HG03432 (cell line): Measurements from ENCODE around the gene FAAP20.
"Not testable (repeated sequence)": the region's sequence is repeated elsewhere in the genome, so short reads cannot be mapped to it uniquely, and the experiment has no call there.

ENCODE experiments used
- ATAC-seq: cut with Tn5 transposase; IDR thresholded peaks from one replicate; pipeline ENCODE4 v1.9.1; 2021; ENCODE audit warnings: mild to moderate bottlenecking, moderate library complexity; ENCODE audit not compliant: unreplicated experiment

The FAAP20 gene

GRCh38 chr1:2163205-2163604 lies 31.4 kb downstream of the FAAP20 start:
- ATAC-seq: no peak

GRCh38 chr1:2160451-2161300 lies 33.9 kb downstream of the FAAP20 start:
- no peak for ATAC-seq

- no peak for ATAC-seq
Observed at GRCh38 chr1:2159124-2159523, 35.4 kb downstream of the FAAP20 start.

- ATAC-seq: no peak
Observed at GRCh38 chr1:2158272-2158671, 36.3 kb downstream of the FAAP20 start.

GRCh38 chr1:2157856-2158255 lies 36.7 kb downstream of the FAAP20 start:
- no peak for ATAC-seq

- no peak for ATAC-seq
Observed at GRCh38 chr1:2156866-2157265, 37.7 kb downstream of the FAAP20 start.

GRCh38 chr1:2155788-2156187 lies 38.8 kb downstream of the FAAP20 start:
- no peak for ATAC-seq

- ATAC-seq: no peak
Observed at GRCh38 chr1:2155147-2155598, 39.4 kb downstream of the FAAP20 start.

GRCh38 chr1:2154022-2154421 lies 40.5 kb downstream of the FAAP20 start:
- ATAC-seq: no peak

GRCh38 chr1:2152954-2153353 lies 41.6 kb downstream of the FAAP20 start:
- no peak for ATAC-seq

GRCh38 chr1:2151911-2152310 lies 42.7 kb downstream of the FAAP20 start:
- no peak for ATAC-seq

- ATAC-seq: no peak
Observed at GRCh38 chr1:2151252-2151651, 43.3 kb downstream of the FAAP20 start.

GRCh38 chr1:2150801-2151200 lies 43.8 kb downstream of the FAAP20 start:
- ATAC-seq: no peak

GRCh38 chr1:2148691-2149090 lies 45.9 kb downstream of the FAAP20 start:
- no peak for ATAC-seq

- not testable (repeated sequence) for ATAC-seq
Observed at GRCh38 chr1:2147869-2148268, 46.7 kb downstream of the FAAP20 start.

GRCh38 chr1:2146836-2147517 lies 47.6 kb downstream of the FAAP20 start:
- no peak for ATAC-seq

GRCh38 chr1:2145946-2146835 lies 48.4 kb downstream of the FAAP20 start:
- ATAC-seq: no peak

- ATAC-seq: no peak
Observed at GRCh38 chr1:2144501-2145090, 50.0 kb downstream of the FAAP20 start.

GRCh38 chr1:2143814-2144500 lies 50.6 kb downstream of the FAAP20 start:
- no peak for ATAC-seq

GRCh38 chr1:2141025-2141424 lies 53.5 kb downstream of the FAAP20 start:
- no peak for ATAC-seq
